LNCaP clone FGC (cell line): ENCODE data around the gene NTPCR.

Experiments
- DNase-seq: peaks from one replicate; pipeline ENCODE4 v3.0.0-alpha.2; 2011; ENCODE audit warnings: low read depth
- H3K4me3 ChIP-seq: 2 replicates; pipeline ENCODE4 v1.5.1; 2011; ENCODE audit warnings: mild to moderate bottlenecking, low read depth, low read length, control low read depth
- TF ChIP-seq, protein P1 (sequence below): IDR thresholded peaks from 2 replicates; pipeline ENCODE4 v1.5.1; 2012; ENCODE audit warnings: mild to moderate bottlenecking; ENCODE audit not compliant: control insufficient read depth, insufficient read depth; ENCODE audit errors: extremely low read depth

The NTPCR gene

DNA sequence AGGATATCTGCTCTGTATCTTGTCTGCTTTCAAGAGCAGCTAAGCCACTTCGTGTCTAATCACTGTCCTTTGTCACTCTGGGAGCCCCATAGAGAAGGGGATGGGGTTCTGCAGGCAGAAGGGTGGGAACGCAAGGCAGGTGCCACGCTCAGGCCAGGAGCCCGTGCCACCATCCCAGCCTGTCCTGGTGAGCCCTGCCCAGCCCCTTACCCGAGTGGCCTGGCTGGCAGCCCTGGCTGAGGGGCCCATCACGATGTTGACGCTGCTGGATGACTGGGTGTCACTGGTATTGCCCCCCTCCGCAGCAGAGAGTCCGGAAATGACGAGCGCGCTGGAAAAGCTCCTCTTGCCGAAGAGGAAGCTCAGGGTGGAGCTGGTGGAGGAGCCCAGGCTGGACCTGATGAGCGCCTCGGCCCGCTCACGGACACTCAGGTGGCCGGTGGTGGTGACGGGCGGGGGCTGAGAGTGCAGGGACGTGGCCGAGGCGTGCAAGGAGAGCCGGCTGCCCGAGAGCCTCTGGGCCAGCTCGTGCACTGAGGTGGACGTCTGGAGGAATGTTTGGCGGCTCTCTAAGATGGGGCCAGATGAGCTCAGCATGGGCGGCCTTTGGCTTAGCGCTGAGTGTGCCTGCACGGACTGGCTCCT is 35.6 kb downstream of the NTPCR start:
- DNase-seq: no peak
- TF ChIP-seq, protein P1, sequence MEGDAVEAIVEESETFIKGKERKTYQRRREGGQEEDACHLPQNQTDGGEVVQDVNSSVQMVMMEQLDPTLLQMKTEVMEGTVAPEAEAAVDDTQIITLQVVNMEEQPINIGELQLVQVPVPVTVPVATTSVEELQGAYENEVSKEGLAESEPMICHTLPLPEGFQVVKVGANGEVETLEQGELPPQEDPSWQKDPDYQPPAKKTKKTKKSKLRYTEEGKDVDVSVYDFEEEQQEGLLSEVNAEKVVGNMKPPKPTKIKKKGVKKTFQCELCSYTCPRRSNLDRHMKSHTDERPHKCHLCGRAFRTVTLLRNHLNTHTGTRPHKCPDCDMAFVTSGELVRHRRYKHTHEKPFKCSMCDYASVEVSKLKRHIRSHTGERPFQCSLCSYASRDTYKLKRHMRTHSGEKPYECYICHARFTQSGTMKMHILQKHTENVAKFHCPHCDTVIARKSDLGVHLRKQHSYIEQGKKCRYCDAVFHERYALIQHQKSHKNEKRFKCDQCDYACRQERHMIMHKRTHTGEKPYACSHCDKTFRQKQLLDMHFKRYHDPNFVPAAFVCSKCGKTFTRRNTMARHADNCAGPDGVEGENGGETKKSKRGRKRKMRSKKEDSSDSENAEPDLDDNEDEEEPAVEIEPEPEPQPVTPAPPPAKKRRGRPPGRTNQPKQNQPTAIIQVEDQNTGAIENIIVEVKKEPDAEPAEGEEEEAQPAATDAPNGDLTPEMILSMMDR: no peak

DNA sequence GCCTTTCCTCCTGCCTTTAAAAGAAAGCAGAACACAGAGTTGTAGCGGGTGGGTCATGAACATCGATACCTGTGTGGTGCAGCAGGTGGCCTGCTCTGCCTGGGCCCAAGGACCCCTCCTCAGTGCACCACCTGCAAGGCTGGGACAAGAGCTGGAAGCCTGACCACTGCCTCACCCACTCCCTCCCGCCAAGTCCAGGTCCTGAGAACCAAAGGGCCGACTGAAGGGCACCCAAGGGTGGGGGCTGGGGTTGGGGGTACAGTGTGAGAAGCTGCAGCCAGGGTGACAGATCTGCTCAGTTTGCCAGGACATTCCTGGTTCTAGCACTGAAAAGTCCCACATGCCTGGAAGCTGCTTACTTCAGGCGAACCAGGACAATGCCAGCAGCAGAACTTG is 36.1 kb downstream of the NTPCR start:
- TF ChIP-seq, protein P1: no peak
- DNase-seq: no peak
- H3K4me3 ChIP-seq: no peak overlapping the region

More for the DNA sequence above, 35.6 kb downstream of the NTPCR start:
- H3K4me3 ChIP-seq: no peak overlapping the region

DNA sequence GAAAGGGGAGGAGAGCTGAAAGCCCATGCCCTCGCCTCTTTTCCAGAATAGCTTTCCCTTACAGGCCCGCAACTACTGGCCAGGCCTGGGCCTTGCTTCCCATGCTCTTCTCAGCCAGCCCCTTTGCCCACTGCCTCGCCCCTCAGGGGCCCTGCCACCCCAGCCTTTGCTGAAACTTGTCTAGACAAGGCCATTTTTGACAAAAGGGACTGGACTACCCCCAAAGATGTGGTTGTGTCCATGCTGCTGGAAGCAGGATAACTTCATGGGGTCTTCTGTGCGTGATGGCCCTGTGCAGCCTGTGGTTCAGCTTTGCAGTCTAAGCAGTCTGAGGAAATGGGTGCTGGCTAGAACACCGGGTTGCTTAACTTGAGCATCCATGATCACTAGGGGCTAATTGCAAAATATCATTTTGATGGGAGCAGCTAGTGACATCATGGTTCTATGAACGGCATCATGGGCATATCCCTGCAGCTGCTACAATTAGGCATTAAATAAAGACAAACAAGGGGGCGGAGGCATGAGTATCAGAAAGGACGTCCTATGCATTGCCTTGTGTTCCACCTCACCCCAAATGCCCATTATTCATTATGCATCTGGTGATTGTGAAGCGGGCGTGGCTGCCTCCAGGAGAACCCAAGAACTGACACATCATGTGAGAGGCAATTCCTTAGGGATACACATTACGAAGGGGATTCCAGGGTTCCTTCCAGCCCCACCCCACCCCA is 36.8 kb downstream of the NTPCR start:
- H3K4me3 ChIP-seq: no peak overlapping the region
- TF ChIP-seq, protein P1: no peak
- DNase-seq: no peak

DNA sequence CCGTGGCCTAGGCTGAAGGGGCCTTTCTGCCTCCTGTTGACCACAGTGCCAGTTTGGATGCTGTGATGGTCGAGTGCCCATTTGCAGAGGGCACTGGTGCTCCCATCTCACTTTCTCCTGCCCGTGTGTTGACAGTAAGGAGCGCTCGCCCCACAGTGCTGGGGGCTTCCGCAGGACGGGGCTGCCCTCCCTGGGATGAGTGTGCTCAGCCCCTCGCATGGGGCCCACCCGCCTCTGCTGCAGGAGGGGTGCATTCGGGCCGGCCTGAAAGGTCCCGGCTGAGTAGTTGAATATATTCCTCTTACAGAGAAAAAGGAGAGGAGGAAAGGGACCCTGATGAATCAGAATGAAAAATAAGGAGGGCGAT is 37.3 kb downstream of the NTPCR start:
- H3K4me3 ChIP-seq: no peak overlapping the region
- TF ChIP-seq, protein P1: no peak
- no peak for DNase-seq

DNA sequence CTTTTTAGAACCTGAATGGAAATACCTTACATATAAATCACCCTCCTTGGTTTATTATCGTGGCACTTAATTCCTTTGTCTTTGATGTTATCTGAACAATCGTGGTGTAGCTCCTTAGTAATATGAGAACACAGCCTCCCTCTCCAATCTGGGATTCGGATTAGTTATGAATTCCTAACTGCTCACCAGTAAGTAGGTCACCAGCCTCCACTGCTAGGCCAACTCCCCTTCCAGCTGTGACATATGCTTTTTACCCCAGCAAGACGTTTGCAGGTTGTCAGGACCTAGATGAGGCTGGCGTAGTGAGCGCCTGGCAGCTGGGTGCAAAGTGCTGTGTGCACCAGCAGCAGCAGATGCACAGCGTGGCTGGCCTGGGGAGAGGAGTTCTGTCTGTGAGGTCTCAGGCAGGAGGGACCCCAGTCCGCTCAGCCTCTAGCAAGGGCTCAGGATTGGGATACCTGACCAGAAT is 38.2 kb downstream of the NTPCR start:
- H3K4me3 ChIP-seq: no peak overlapping the region
- DNase-seq: peak; percentile 15
- TF ChIP-seq, protein P1: no peak

DNA sequence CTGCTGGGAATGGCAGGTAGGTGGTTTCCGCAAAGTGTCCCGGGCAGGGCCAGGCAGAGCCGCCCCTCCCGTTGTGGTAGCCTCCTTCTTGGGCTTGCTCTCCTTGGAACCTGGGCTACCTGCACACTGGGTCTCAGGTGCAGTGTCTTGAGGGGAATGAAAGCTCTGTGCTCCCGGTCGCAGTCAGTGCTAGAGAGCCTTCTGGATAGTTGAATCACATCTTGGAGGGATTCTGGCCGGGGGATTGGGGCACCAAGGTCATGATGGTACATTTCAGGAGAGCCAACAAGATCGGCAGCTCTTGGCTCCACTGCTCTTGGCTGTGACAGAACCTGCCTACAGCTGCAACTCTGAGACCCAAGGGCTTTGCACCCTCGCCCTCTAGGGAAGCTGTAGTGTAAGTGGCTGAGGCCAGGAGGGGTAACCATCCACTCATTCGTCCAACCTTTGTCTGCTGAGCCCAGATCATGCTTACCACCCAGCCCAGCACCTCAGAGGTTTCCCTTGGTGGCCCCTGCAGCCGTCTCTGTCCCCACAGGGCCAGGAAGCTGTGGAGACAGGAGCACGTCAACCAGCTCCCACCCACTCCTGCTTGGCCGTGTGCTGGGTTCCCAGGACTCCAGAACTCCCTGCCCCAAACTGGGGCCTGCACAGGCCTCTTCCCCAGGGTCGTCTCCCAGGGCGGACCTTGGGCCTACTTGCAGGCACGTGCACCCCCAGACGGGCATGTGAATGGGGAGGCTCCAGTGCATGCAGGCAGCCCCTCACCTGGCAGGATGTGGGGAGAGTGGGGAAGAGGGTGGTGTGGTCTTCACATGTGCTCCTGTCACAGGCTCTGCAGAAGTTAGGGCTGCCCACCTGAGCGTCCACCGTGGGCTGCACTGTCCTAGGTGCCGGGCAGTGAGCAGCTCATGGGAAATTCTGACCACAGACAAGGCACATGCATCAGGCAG is 40.0 kb downstream of the NTPCR start:
- TF ChIP-seq, protein P1: no peak
- DNase-seq: no peak
- H3K4me3 ChIP-seq: no peak overlapping the region
